Measurements from ENCODE around the gene CRTAP. TPM values are rescaled to one million over a fixed set of nuclear protein-coding genes. Genes with fewer than 3 reads are reported as not detected.

Gene CRTAP
- total RNA-seq, 1 donor from 2014 or later: 276 TPM

DNA sequence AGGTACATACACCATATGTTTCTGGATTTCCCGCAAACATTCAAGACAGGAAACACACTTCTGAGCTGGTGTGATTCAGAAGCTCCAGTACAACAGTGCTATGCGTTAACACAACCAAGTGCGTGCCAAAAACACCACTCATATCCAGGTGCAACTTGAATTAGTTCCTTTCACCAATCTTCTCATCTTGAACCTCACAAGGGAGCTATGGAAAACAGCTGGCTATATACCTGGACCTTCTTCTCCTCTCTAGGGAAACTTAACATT lies 73.5 kb downstream of the CRTAP start:
- TF ChIP-seq CTCF (IDR thresholded peaks at IDR 0.05): no peak
- Mint-ChIP-seq H3K27ac (ENCODE audit: unreplicated experiment) (peak overlapping the region; percentile 60), H3K36me3 (ENCODE audit: low read depth) (peaks cover 7% of the 10 kb centered on the region), H3K4me1 (ENCODE audit: low read depth) (peaks cover 26% of the 10 kb centered on the region), H3K4me3 (ENCODE audit: unreplicated experiment) (no peak overlapping the region), H3K27me3 (ENCODE audit: low read depth) (no peaks in the 10 kb centered on the region), H3K9me3 (ENCODE audit: low read depth) (peaks cover 10% of the 10 kb centered on the region)
- DNase-seq (ENCODE audit: low spot score): no peak

GRCh38 chr3:33194303-33194702 lies 80.5 kb downstream of the CRTAP start:
- Mint-ChIP-seq H3K27me3 (ENCODE audit: low read depth) (no peaks in the 10 kb centered on the region), H3K27ac (ENCODE audit: unreplicated experiment) (no peak overlapping the region), H3K36me3 (ENCODE audit: low read depth) (peaks cover 9% of the 10 kb centered on the region), H3K4me1 (ENCODE audit: low read depth) (peaks cover 4% of the 10 kb centered on the region), H3K9me3 (ENCODE audit: low read depth) (no peaks in the 10 kb centered on the region), H3K4me3 (ENCODE audit: unreplicated experiment) (no peak overlapping the region)
- no peak for TF ChIP-seq CTCF (IDR thresholded peaks at IDR 0.05)
- DNase-seq (ENCODE audit: low spot score): no peak

DNA sequence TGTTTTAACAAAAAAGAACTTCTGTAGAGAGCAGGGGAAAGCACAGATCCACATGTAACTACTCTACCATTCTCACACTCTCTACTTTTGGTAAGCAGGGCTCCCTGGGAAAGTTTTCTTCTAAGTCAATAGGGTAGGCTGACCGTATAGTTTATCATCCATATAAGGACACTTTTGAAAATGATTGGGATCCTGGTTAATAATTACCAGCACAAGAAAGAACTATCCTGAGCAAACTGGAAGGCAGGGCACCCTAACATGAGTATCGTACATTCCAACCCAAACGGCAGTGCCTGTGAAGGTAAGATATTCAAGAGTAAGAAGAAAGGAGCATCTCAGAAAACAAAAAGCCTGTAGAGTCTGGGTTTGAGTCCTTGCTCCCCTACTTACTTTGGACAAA lies 82.7 kb downstream of the CRTAP start:
- H3K27ac Mint-ChIP-seq (ENCODE audit: unreplicated experiment): peak overlapping the region; percentile 41
- H3K27me3 Mint-ChIP-seq (ENCODE audit: low read depth): no peaks in the 10 kb centered on the region
- no peak for TF ChIP-seq CTCF (IDR thresholded peaks at IDR 0.05)
- no peak overlapping the region for H3K4me3 Mint-ChIP-seq (ENCODE audit: unreplicated experiment)
- no peak for DNase-seq (ENCODE audit: low spot score)
- H3K36me3 Mint-ChIP-seq (ENCODE audit: low read depth): peaks cover 10% of the 10 kb centered on the region
- H3K9me3 Mint-ChIP-seq (ENCODE audit: low read depth): no peaks in the 10 kb centered on the region
- peaks cover 8% of the 10 kb centered on the region for H3K4me1 Mint-ChIP-seq (ENCODE audit: low read depth)

Other genes starting within 250 kb of the CRTAP start
- not detected in 3 replicates for gene CCR4, start 162.4 kb upstream of the CRTAP start, total RNA-seq
- gene GLB1, start 16.9 kb upstream of the CRTAP start, total RNA-seq: 80.5 to 96.4 TPM (median 95.4 TPM) in 3 replicates
- gene TMPPE, start 16.9 kb upstream of the CRTAP start, total RNA-seq: 8.1 to 9.6 TPM (median 9.5 TPM) in 3 replicates
- 38.5 to 55.6 TPM (median 51.8 TPM) in 3 replicates for gene SUSD5, start 104.8 kb downstream of the CRTAP start, total RNA-seq
- gene FBXL2, start 163.4 kb downstream of the CRTAP start, total RNA-seq: 22.2 to 25.2 TPM (median 24.4 TPM) in 3 replicates

Measured in chondrocyte (in vitro differentiated cells).